Parietal lobe (tissue), 2 donors: ENCODE measurements around the gene ATG2A. TPM values are rescaled to one million over a fixed set of nuclear protein-coding genes. Genes with fewer than 3 reads are reported as not detected.

Experiments used
- small RNA-seq: library from RNA; depleted of rRNA; stranded (forward); fragments of <200 nt; gene quantifications from one replicate; pipeline ENCODE3, GENCODE V24; 2014; ENCODE audit warnings: low replicate concordance
- total RNA-seq: library from RNA; depleted of rRNA; stranded (reverse); fragments of >200 nt; gene quantifications from one replicate; pipeline ENCODE4 v1.2.3, GENCODE V29; 2014

Gene ATG2A
- 13.1 TPM for total RNA-seq

DNA sequence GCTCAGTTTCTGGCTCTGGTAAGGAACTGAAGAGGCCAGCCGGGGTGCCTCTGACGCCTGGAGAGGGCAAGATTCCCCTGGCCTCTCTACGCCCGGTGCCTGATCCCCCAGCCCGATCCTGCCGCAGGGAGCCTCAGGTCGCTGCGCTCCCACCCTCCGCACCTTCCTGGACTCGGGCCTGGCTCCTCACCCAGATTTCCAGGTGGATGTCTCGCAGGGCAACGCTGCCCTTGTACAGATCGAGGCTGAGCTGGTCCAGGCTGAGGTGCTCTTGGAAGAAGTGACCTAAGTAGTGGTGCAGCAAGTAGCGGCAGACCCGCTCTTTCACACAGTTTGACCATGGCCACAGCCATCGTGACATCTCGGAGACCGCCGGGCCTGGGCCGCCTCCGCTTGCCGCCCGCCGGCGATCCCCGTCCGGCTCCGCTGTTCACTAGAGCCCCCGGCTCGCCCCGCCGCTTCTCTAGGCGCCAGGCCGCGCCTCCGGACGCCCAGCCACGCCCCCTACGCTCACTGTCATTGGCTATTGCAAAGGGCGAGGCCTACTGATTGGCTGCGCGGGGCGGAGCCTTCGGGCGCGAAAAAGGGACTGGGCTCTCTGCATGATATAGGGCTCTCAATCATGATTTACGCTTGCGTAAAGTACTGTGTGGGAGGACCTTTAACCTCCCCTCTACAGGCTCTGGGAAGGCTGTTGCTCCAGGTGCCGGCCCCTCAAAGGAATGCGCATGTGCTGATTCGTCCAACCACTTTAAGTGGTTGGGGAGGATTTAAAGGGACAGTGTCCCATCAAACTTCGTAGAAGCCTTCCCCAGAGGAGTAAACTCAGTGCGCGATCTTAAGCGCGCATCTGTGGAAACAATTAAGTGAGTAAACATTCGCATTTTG lies at the start of gene ATG2A:
TSS of gene ATG2A (minus strand) at position 435 of the 888 bp plus-strand sequence. CDS start at position 361, 74 bp downstream.

DNA sequence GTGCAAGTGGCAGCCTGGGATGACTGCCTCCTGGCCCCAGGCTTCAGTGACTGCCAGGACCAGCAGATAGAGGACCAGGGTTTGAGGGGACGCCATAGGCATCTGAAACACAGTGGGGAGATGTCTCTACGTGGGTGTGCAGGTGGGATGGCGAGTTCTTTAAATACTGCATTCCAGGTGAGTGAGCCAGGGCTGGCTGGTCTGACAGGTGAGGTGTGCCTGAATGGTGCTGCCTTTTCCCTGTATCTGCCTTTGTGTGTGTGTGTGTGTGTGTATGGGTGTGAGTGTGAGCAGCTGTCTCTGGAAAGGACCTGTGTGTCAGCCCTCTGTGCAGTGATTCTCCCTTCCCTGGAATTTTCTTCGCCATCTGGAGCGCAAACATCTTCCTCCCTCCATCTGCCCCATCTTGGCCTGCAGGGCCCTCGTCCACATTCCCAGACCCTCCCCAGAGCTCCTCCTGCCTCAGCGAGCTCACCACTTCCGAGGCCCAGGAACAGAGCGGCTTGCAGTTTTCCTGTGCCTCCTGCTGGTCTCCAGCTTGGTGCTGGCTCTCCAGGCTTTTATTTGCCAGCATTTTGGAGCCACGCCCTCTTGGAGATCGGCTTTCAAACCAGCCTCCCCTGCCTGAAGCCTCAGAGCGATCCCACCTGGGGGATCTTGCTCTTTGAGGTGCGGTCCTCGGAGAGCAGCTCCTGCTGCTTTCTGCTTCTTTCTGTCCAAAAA lies 18.5 kb upstream of the ATG2A start, which contains the start of gene GPHA2:
TSS of gene GPHA2 (minus strand) at position 535 of the 723 bp plus-strand sequence. CDS start at position 102, 433 bp downstream.

DNA sequence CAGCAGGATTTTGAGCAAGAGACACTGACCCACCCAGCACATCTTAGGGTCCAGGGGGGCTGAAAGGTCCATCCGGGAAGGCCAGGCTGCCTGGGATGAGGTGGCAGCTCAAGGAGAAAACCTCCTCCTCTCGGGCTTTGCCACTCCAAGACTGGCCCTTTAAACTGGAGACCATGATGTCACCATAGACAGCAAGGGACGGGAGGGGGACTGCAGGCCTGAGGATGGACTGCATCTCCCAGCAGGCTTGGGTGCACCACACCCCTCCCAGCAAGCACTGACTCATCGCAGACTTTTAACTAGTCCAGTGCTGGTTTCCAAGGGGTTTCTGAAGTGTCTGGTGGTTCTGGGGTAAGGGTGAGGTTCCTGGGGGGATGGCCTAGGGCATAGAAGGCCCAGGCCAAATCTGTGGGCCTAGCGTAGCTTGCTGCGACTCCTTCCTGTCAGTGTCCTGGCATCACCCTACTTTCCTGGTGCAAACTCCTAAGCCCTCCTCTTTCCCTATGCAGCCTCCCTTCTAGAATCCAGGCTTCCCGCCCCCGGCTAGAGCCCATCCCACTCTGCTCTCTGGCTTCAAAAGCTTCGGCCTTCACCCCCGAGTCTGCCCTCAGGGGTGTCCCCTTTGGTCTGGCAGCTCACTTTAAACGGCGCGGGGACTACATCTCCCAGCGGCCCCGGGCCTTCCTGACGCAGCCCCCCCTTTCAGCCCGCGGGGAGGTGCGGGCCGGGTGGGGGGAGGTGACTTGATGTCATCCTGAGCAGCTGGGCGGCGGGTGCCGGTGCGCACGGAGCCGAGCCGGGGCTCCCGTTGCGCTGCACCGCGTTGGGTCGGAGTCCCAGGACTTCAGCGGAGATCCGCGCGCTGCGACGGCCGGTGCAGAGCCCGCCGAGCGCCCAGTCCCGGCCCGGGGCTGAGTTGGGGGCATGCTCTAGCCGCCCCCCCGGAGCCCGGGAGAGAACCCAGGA lies 7.2 kb upstream of the ATG2A start, which contains the start of gene PPP2R5B:
TSS of gene PPP2R5B (plus strand) at position 746 of the 966 bp plus-strand sequence. CDS start 1,046 bp downstream, outside the sequence.

DNA sequence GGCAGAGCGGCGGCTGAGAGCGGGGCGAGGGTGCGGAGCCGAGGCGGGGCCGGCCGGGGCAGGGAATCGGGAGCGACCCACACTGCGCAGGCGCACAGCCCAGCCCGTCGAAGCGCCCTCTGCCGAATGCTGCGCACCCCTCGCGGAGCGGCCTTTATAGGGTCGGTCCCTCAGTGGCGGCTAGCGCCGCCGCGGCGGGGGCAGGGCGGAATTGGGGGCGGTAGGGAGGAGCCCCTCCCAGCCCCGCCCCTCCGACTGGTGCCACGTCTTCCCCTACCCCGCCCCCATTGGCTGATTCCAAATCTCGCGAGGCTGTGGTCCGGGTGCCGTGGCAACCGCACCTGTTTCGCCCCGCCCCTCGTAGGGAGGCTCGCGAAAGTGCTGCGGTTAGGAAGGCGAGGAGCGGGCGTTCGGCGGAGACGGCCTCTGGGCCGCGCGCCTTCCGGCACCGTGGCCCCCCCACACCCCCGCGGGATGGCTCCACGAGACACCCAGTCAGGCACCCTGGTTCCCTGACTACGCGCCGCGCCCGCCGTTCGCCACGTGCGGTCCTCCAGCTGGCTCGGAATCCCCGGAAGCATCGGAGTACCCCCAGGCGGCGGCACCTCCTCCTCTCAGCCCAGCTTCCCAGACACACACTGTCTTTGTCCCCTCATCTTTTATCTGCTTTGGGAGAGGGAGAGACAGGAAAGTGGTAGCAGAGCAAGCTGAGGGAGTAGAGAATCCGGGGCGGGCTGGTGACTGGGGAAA lies 38.3 kb downstream of the ATG2A start, which contains the start of gene EHD1:
TSS of gene EHD1 (minus strand) at position 128 of the 750 bp plus-strand sequence. CDS start 157 bp downstream, outside the sequence.

Small RNA genes lying within 50 kb of the gene (small RNA-seq; reads per million reads assigned to genes)
- not detected for gene MIR6749
- not detected for gene MIR6750

Other genes with a start within 250 kb of the ATG2A start
- gene NRXN2, start 194.0 kb downstream of the ATG2A start, total RNA-seq, result 315 TPM
- gene RASGRP2, start 173.1 kb downstream of the ATG2A start, total RNA-seq, result 40.7 TPM
- 0.63 TPM for gene PYGM, start 157.2 kb downstream of the ATG2A start, total RNA-seq
- 193 TPM for gene SF1, start 138.7 kb downstream of the ATG2A start, total RNA-seq
- gene MAP4K2, start 114.0 kb downstream of the ATG2A start, total RNA-seq, result 15.7 TPM
- 24.4 TPM for gene MEN1, start 106.7 kb downstream of the ATG2A start, total RNA-seq
- gene CDC42BPG, start 72.6 kb downstream of the ATG2A start, total RNA-seq, result 0.31 TPM
- gene EHD1, start 38.6 kb downstream of the ATG2A start, total RNA-seq, result 44.4 TPM
- gene PPP2R5B, start 7.5 kb upstream of the ATG2A start, total RNA-seq, result 27.9 TPM
- gene GPHA2, start 18.7 kb upstream of the ATG2A start, total RNA-seq, result not detected
- not detected for gene MAJIN, start 54.9 kb upstream of the ATG2A start, total RNA-seq
- gene BATF2, start 79.8 kb upstream of the ATG2A start, total RNA-seq, result not detected
- gene ARL2, start 97.0 kb upstream of the ATG2A start, total RNA-seq, result 42.9 TPM
- gene SNX15, start 110.2 kb upstream of the ATG2A start, total RNA-seq, result 21.9 TPM
- 4.7 TPM for gene SAC3D1, start 124.0 kb upstream of the ATG2A start, total RNA-seq
- gene NAALADL1, start 141.3 kb upstream of the ATG2A start, total RNA-seq, result 2.2 TPM
- 2.8 TPM for gene CDCA5, start 166.8 kb upstream of the ATG2A start, total RNA-seq
- gene ZFPL1, start 167.0 kb upstream of the ATG2A start, total RNA-seq, result 20.3 TPM
- gene VPS51, start 179.0 kb upstream of the ATG2A start, total RNA-seq, result 197 TPM
- gene TM7SF2, start 194.7 kb upstream of the ATG2A start, total RNA-seq, result 61.0 TPM
- 4.7 TPM for gene ZNHIT2, start 200.5 kb upstream of the ATG2A start, total RNA-seq
- gene FAU, start 204.9 kb upstream of the ATG2A start, total RNA-seq, result 168 TPM
- 29.4 TPM for gene MRPL49, start 205.1 kb upstream of the ATG2A start, total RNA-seq
- gene SYVN1, start 217.3 kb upstream of the ATG2A start, total RNA-seq, result 22.2 TPM